HCT116 (cell line): ENCODE measurements around the gene SPATA20.

Experiments
- EZH2 ChIP-seq: fragments of 200-600 bp; sonication (generic); IDR thresholded peaks from 2 replicates; pipeline ENCODE4 v1.6.1; 2017; ENCODE audit warnings: antibody characterized with exemption, mixed run types
- POLR2A ChIP-seq: IDR thresholded peaks from 2 replicates; pipeline ENCODE4 v1.7.0; 2011; ENCODE audit warnings: borderline replicate concordance; ENCODE audit not compliant: insufficient read depth, insufficient read length; ENCODE audit errors: extremely low read depth
- RAD21 ChIP-seq: IDR thresholded peaks from 2 replicates; pipeline ENCODE4 v1.6.1; 2012; ENCODE audit warnings: low read depth, mild to moderate bottlenecking
- SRF ChIP-seq: IDR thresholded peaks from 2 replicates; pipeline ENCODE4 v1.6.1; 2012; ENCODE audit warnings: low read depth
- YY1 ChIP-seq: IDR thresholded peaks from 2 replicates; pipeline ENCODE4 v1.6.1; 2011; ENCODE audit warnings: low read length, low read depth, moderate library complexity, mild to moderate bottlenecking; ENCODE audit not compliant: insufficient replicate concordance; ENCODE audit errors: extremely low read depth
- TF ChIP-seq, protein P1 (sequence below), 3 experiments: fragments of 200-600 bp in 1 of 3; sonication (generic) in 1 of 3; IDR thresholded peaks in 2 of 3; conservative IDR thresholded peaks in 1 of 3; 2 replicates each; pipeline ENCODE4 v1.5.1; 2012 to 2017; ENCODE audit warnings: low read depth in 2 of 3, low read length in 2 of 3, antibody characterized with exemption in 1 of 3, borderline replicate concordance in 1 of 3, control low read depth in 1 of 3, mild to moderate bottlenecking in 1 of 3, mixed read lengths in 1 of 3, mixed run types in 1 of 3, moderate library complexity in 1 of 3; ENCODE audit not compliant: insufficient read depth in 1 of 3
- TF ChIP-seq, protein P2 (sequence below): IDR thresholded peaks from 2 replicates; pipeline ENCODE4 v1.6.1; 2012
- TF ChIP-seq, protein P3 (sequence below): IDR thresholded peaks from 2 replicates; pipeline ENCODE4 v1.6.1; 2012; ENCODE audit warnings: low read depth

DNA sequence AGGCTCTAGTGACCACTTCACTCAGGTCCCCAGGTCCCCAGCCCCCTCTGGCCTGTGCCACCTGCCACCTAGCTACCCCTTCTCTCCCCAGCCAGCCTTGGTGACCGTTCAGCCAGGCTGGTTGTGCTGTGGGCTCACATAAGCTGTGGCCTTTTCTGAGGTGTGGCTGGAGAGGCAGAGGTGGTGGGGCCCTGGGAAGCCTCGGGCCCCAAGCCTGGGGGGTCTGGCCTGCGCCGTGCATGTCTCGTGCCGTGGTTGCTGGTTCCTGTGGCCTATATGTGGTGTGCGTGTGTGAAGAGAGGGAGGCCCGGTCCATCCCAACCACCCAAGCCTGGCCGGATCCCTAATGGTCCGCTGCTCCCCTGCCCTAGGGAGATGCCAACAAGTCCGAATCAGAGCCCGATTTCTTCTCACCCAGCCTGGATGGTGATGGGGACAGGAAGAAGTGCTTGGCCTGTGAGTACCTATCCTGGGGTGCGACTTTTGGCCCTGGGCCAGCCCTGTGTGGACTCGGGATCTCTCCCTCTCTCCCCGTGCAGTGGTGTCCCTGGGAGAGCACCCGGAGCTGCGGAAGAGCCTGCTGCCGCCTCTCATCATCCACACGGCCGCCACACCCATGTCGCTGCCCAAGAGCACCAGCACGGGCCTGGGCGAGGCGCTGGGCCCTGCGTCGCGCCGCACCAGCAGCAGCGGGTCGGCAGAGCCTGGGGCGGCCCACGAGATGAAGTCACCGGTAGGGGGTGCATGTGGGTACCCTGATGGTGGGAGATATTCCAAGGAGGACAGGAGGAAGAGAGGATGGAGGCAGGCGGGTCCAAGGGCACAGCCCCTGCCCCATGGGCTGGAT lies 49.4 kb downstream of the SPATA20 start:
- TF ChIP-seq SRF, result no peak
- no peak for TF ChIP-seq POLR2A
- TF ChIP-seq, protein P1, sequence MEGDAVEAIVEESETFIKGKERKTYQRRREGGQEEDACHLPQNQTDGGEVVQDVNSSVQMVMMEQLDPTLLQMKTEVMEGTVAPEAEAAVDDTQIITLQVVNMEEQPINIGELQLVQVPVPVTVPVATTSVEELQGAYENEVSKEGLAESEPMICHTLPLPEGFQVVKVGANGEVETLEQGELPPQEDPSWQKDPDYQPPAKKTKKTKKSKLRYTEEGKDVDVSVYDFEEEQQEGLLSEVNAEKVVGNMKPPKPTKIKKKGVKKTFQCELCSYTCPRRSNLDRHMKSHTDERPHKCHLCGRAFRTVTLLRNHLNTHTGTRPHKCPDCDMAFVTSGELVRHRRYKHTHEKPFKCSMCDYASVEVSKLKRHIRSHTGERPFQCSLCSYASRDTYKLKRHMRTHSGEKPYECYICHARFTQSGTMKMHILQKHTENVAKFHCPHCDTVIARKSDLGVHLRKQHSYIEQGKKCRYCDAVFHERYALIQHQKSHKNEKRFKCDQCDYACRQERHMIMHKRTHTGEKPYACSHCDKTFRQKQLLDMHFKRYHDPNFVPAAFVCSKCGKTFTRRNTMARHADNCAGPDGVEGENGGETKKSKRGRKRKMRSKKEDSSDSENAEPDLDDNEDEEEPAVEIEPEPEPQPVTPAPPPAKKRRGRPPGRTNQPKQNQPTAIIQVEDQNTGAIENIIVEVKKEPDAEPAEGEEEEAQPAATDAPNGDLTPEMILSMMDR (IDR thresholded peaks at IDR 0.05 in 2 of 3, conservative IDR thresholded peaks at IDR 0.05 in 1 of 3; ENCODE audit: borderline replicate concordance in 1 of 3, insufficient read depth in 1 of 3, low read depth in 2 of 3, low read length in 2 of 3), result no peak
- TF ChIP-seq, protein P2, sequence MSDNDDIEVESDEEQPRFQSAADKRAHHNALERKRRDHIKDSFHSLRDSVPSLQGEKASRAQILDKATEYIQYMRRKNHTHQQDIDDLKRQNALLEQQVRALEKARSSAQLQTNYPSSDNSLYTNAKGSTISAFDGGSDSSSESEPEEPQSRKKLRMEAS, result no peak
- TF ChIP-seq, protein P3, sequence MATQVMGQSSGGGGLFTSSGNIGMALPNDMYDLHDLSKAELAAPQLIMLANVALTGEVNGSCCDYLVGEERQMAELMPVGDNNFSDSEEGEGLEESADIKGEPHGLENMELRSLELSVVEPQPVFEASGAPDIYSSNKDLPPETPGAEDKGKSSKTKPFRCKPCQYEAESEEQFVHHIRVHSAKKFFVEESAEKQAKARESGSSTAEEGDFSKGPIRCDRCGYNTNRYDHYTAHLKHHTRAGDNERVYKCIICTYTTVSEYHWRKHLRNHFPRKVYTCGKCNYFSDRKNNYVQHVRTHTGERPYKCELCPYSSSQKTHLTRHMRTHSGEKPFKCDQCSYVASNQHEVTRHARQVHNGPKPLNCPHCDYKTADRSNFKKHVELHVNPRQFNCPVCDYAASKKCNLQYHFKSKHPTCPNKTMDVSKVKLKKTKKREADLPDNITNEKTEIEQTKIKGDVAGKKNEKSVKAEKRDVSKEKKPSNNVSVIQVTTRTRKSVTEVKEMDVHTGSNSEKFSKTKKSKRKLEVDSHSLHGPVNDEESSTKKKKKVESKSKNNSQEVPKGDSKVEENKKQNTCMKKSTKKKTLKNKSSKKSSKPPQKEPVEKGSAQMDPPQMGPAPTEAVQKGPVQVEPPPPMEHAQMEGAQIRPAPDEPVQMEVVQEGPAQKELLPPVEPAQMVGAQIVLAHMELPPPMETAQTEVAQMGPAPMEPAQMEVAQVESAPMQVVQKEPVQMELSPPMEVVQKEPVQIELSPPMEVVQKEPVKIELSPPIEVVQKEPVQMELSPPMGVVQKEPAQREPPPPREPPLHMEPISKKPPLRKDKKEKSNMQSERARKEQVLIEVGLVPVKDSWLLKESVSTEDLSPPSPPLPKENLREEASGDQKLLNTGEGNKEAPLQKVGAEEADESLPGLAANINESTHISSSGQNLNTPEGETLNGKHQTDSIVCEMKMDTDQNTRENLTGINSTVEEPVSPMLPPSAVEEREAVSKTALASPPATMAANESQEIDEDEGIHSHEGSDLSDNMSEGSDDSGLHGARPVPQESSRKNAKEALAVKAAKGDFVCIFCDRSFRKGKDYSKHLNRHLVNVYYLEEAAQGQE, result no peak
- no peak for TF ChIP-seq EZH2
- TF ChIP-seq YY1, result no peak
- TF ChIP-seq RAD21, result no peak
